Common myeloid progenitor, CD34-positive (primary cell): ENCODE data around the gene ZFP92.

Source experiments
- CTCF ChIA-PET: fragments of 350-600 bp; sonication (Branson Sonifier 250); formaldehyde crosslinking; loops from one replicate; lab custom pipeline; 2021; ENCODE audit warnings: antibody characterized with exemption; lab: Charles Lee
- POLR2A ChIA-PET: fragments of 350-600 bp; sonication (Branson Sonifier 250); formaldehyde crosslinking; loops from one replicate; lab custom pipeline; 2021; ENCODE audit warnings: antibody characterized with exemption; lab: Charles Lee
- DNase-seq, 3 donors: peaks; one replicate each; pipeline versions ENCODE4 v3.0.0 to v3.0.0-alpha.2; 2013
- H3K27ac ChIP-seq, 2 experiments: 1 replicate in 1 of 2; 2 replicates in 1 of 2; pipeline ENCODE4 v1.7.0; 2013; ENCODE audit warnings: inconsistent platforms in 2 of 2, low read length in 2 of 2, mild to moderate bottlenecking in 2 of 2, low read depth in 1 of 2, moderate library complexity in 1 of 2; ENCODE audit not compliant: severe bottlenecking in 2 of 2, insufficient read depth in 1 of 2, poor library complexity in 1 of 2
- H3K27me3 ChIP-seq, 5 experiments: replicated peaks in 2 of 5; 1 replicate in 3 of 5; 2 replicates in 2 of 5; pipeline versions ENCODE4 v1.6.1 to v1.7.0; 2013; ENCODE audit warnings: low read length in 4 of 5, mild to moderate bottlenecking in 2 of 5, moderate library complexity in 2 of 5, inconsistent platforms in 1 of 5; ENCODE audit not compliant: insufficient read depth in 5 of 5, control insufficient read depth in 4 of 5
- H3K36me3 ChIP-seq, 4 experiments: 1 replicate in 2 of 4; 2 replicates in 2 of 4; pipeline versions ENCODE4 v1.6.1 to v1.7.0; 2013; ENCODE audit warnings: low read length in 3 of 4, control low read depth in 1 of 4, mild to moderate bottlenecking in 1 of 4; ENCODE audit not compliant: control insufficient read depth in 4 of 4, insufficient read depth in 4 of 4
- H3K4me1 ChIP-seq, 4 experiments: 1 replicate in 3 of 4; 2 replicates in 1 of 4; pipeline versions ENCODE4 v1.6.1 to v1.7.1; 2013; ENCODE audit warnings: low read length in 3 of 4, mild to moderate bottlenecking in 3 of 4, control low read depth in 1 of 4, inconsistent platforms in 1 of 4, moderate library complexity in 1 of 4; ENCODE audit not compliant: control insufficient read depth in 4 of 4, insufficient read depth in 4 of 4; ENCODE audit errors: control extremely low read depth in 1 of 4
- H3K4me3 ChIP-seq, 7 experiments: 1 replicate in 4 of 7; 2 replicates in 3 of 7; pipeline versions ENCODE4 v1.5.1 to v1.7.0; 2013; ENCODE audit warnings: mild to moderate bottlenecking in 7 of 7, low read length in 6 of 7, moderate library complexity in 6 of 7, inconsistent platforms in 2 of 7, low read depth in 2 of 7, control low read depth in 1 of 7; ENCODE audit not compliant: insufficient read depth in 4 of 7, control insufficient read depth in 1 of 7; ENCODE audit errors: extremely low read depth in 1 of 7
- H3K9me3 ChIP-seq, 5 experiments: 1 replicate in 4 of 5; 2 replicates in 1 of 5; pipeline versions ENCODE4 v1.6.1 to v1.7.1; 2013; ENCODE audit warnings: low read length in 4 of 5, mild to moderate bottlenecking in 2 of 5, inconsistent platforms in 1 of 5, low read depth in 1 of 5, moderate library complexity in 1 of 5; ENCODE audit not compliant: control insufficient read depth in 4 of 5, insufficient read depth in 2 of 5; ENCODE audit errors: control extremely low read depth in 1 of 5
- WGBS: methylation state at CpG from one replicate; pipeline ENCODE4 v1.1.5; 2013; ENCODE audit not compliant: insufficient coverage; 5-methylcytosine and 5-hydroxymethylcytosine counted together

ZFP92 gene

DNA sequence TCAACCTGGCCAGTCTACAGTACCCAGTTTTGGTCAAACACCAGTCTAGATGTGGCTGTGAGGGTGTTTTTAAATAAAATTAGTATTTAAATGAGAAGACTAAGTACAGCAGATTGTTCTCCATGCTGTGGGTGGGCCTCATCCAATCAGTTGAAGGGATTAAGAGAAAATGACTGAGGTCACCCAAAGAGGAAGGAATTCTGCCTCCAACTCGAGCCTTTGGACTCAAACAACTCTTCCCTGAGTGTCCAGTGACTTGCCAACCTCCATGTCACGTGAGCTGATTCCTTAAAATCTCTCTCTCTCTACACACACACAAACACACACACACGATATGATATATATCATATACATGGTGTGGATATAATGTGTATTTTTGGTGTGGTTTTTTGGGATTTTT is 24.6 kb downstream of the ZFP92 start:
- no peak overlapping the region for H3K27ac ChIP-seq
- ChIA-PET CTCF (no interaction called here), POLR2A (no interaction called here)
- no peak overlapping the region for H3K4me3 ChIP-seq
- DNase-seq: no peak
- WGBS: 17% methylated on average over 1 of the region's 3 CpGs
- H3K4me1 ChIP-seq: no peaks in the 10 kb centered on the region
- no peaks in the 10 kb centered on the region for H3K36me3 ChIP-seq
- peaks cover 0 to 11% (median 0%) of the 10 kb centered on the region in 5 experiments for H3K9me3 ChIP-seq
- H3K27me3 ChIP-seq: peaks cover 0 to 18% (median 0%) of the 10 kb centered on the region in 5 experiments

DNA sequence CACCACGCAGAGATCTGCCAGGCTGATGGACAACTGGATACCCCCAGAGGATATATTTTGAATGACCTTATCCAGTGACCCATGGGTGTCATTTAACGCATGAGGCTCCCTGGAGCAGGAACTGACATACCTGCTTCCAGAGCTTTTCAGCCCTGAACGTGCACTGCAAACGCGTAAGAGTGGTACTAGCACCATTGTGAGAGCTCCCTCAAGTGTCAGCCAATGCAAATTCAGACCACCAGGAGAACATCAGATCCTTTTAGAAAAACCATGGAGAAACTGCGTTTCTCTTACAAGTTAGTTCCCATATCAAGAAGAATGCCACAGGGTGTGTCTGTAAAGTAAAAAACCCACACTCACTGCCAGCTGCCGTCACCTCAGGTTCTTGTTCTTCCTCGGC is 27.3 kb downstream of the ZFP92 start:
- peak; percentile 28 to 43 (median 41) for DNase-seq
- no peak overlapping the region for H3K4me3 ChIP-seq
- H3K36me3 ChIP-seq: no peaks in the 10 kb centered on the region
- peaks cover 0 to 4% (median 0%) of the 10 kb centered on the region in 5 experiments for H3K9me3 ChIP-seq
- ChIA-PET CTCF (interaction anchor here (1.3 to 2.2 kb wide), 2 partner anchors 13 to 40 kb away, joined by 3 to 8 read pairs; no protein-coding TSS in a partner anchor), POLR2A (interaction anchor here (0.6 kb wide), 1 partner anchor 168 kb away, joined by 8 read pairs; no protein-coding TSS in a partner anchor)
- no peak overlapping the region for H3K27ac ChIP-seq
- WGBS: 44% methylated on average over 8 of the region's 8 CpGs
- no peaks in the 10 kb centered on the region for H3K4me1 ChIP-seq
- peaks cover 0 to 9% (median 0%) of the 10 kb centered on the region in 5 experiments for H3K27me3 ChIP-seq

- WGBS: 100% methylated on average over 4 of the region's 4 CpGs
- DNase-seq: no peak
- Histone ChIP-seq H3K27me3 (peaks cover 0 to 3% (median 0%) of the 10 kb centered on the region in 5 experiments), H3K4me1 (no peaks in the 10 kb centered on the region), H3K27ac (no peak overlapping the region), H3K9me3 (peaks cover 0 to 4% (median 0%) of the 10 kb centered on the region in 5 experiments), H3K36me3 (no peaks in the 10 kb centered on the region), H3K4me3 (no peak overlapping the region)
- CTCF ChIA-PET: interaction anchor here (0.9 kb wide), 1 partner anchor 498 kb away, joined by 3 read pairs; no protein-coding TSS in a partner anchor
- POLR2A ChIA-PET: no interaction called here
Measured at GRCh38 chrX:153439977-153440376, 28.7 kb downstream of the ZFP92 start.

DNA sequence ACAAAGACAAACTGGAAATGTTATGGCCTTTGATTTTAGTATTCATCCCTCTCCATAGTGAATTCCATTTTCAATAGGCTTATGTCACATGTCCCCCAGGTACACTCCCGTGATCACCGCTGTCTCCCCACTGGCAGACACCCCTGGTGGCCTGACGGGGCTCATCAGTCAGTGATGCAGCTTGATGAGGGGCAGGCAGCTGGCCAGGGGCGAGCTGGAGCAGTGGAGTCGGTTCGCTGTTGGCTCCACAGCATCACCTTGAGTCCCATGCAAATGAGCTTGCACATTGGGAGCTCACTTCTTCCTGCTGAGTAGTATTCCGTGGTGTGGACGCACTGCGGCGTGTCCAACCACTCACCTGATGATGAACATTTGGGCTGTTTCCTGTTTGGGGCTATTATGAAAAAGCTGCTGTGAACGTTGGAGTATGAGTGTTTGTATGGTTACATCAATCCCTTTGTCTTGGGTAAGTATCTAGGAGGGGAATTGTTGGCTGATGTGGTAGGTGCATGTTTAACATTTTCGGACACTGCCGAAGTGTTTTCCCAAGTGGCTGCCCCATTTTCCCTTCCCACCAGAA is 29.4 kb downstream of the ZFP92 start:
- CTCF ChIA-PET: no interaction called here
- peaks cover 0 to 3% (median 0%) of the 10 kb centered on the region in 5 experiments for H3K27me3 ChIP-seq
- H3K4me1 ChIP-seq: peaks cover 0 to 2% (median 0%) of the 10 kb centered on the region in 4 experiments
- H3K27ac ChIP-seq: no peak overlapping the region
- H3K36me3 ChIP-seq: no peaks in the 10 kb centered on the region
- H3K4me3 ChIP-seq: no peak overlapping the region
- no peak for DNase-seq
- WGBS: 84% methylated on average over 11 of the region's 13 CpGs
- POLR2A ChIA-PET: no interaction called here
- H3K9me3 ChIP-seq: peaks cover 0 to 4% (median 0%) of the 10 kb centered on the region in 5 experiments

- WGBS: 93% methylated on average over 5 of the region's 7 CpGs
- Histone ChIP-seq H3K9me3 (peaks cover 0 to 4% (median 0%) of the 10 kb centered on the region in 5 experiments), H3K4me3 (no peak overlapping the region), H3K27me3 (peaks cover 0 to 3% (median 0%) of the 10 kb centered on the region in 5 experiments), H3K36me3 (no peaks in the 10 kb centered on the region), H3K27ac (no peak overlapping the region), H3K4me1 (peaks cover 0 to 2% (median 0%) of the 10 kb centered on the region in 4 experiments)
- no peak for DNase-seq
- ChIA-PET CTCF (no interaction called here), POLR2A (no interaction called here)
Measured at GRCh38 chrX:153441296-153441695, 30.0 kb downstream of the ZFP92 start.

DNA sequence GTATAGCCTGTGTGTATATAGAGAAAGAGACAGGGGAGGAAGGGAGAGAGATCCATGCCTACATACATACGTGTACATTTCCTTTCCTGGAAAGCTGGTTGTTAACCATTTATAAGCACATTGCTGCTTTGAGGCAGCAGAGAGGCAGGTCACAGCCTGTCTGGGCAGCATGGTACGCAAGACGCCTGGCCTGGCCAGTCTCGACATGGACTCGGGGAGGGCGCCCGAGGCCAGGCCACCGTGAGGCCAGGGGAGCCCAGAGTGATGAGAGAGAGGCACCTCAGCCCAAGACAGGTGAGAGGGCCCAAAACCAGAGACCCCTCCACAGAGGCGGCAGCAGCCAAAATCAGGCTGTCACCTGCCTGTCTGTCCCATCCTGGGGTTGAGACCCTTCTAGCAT is 30.7 kb downstream of the ZFP92 start:
- CTCF ChIA-PET: no interaction called here
- 94% methylated on average over 8 of the region's 9 CpGs for WGBS

GRCh38 chrX:153442463-153442862 is 31.2 kb downstream of the ZFP92 start:
- Histone ChIP-seq H3K27me3 (peaks cover 0 to 3% (median 0%) of the 10 kb centered on the region in 5 experiments), H3K4me1 (peaks cover 0 to 5% (median 0%) of the 10 kb centered on the region in 4 experiments), H3K27ac (no peak overlapping the region), H3K36me3 (no peaks in the 10 kb centered on the region), H3K9me3 (peaks cover 0 to 4% (median 0%) of the 10 kb centered on the region in 5 experiments), H3K4me3 (no peak overlapping the region)
- POLR2A ChIA-PET: no interaction called here
- 97% methylated on average over 5 of the region's 5 CpGs for WGBS
- CTCF ChIA-PET: no interaction called here
- no peak for DNase-seq

More for the DNA sequence above, 30.7 kb downstream of the ZFP92 start:
- no peak for DNase-seq
- peaks cover 0 to 3% (median 0%) of the 10 kb centered on the region in 5 experiments for H3K27me3 ChIP-seq
- no peaks in the 10 kb centered on the region for H3K36me3 ChIP-seq
- peaks cover 0 to 4% (median 0%) of the 10 kb centered on the region in 5 experiments for H3K9me3 ChIP-seq
- H3K4me1 ChIP-seq: peaks cover 0 to 5% (median 0%) of the 10 kb centered on the region in 4 experiments
- no peak overlapping the region for H3K4me3 ChIP-seq
- POLR2A ChIA-PET: no interaction called here
- H3K27ac ChIP-seq: no peak overlapping the region
